CD8-positive, alpha-beta memory T cell (primary cell): ENCODE data around the gene SLC4A1. TPM values are rescaled to one million over a fixed set of nuclear protein-coding genes. Genes with fewer than 3 reads are reported as not detected.

Source experiments
- CTCF ChIA-PET: fragments of 350-600 bp; sonication (Branson Sonifier 250); formaldehyde crosslinking; loops from one replicate; lab custom pipeline; 2021; ENCODE audit warnings: antibody characterized with exemption; lab: Charles Lee
- POLR2A ChIA-PET: fragments of 350-600 bp; sonication (Branson Sonifier 250); formaldehyde crosslinking; loops from one replicate; lab custom pipeline; 2021; ENCODE audit warnings: antibody characterized with exemption; lab: Charles Lee
- DNase-seq, 5 donors: peaks; one replicate each; pipeline versions ENCODE4 v3.0.0 to v3.0.0-alpha.2; 2020 to 2022; ENCODE audit warnings: mixed read lengths in 1 of 5
- H3K27ac ChIP-seq: one replicate; pipeline ENCODE4 v1.7.0; 2013; ENCODE audit warnings: low read depth, mild to moderate bottlenecking, low read length, moderate library complexity
- H3K27me3 ChIP-seq: 2 replicates; pipeline ENCODE4 v1.7.0; 2013; ENCODE audit warnings: low read length, mild to moderate bottlenecking; ENCODE audit not compliant: insufficient read depth, poor library complexity, severe bottlenecking
- H3K36me3 ChIP-seq: 2 replicates; pipeline ENCODE4 v1.7.0; 2013; ENCODE audit warnings: mild to moderate bottlenecking, low read length, moderate library complexity; ENCODE audit not compliant: insufficient read depth
- H3K4me1 ChIP-seq: 2 replicates; pipeline ENCODE4 v1.7.0; 2013; ENCODE audit warnings: mild to moderate bottlenecking, low read length, moderate library complexity; ENCODE audit not compliant: insufficient read depth
- H3K4me3 ChIP-seq: 2 replicates; pipeline ENCODE4 v1.7.0; 2013; ENCODE audit warnings: mild to moderate bottlenecking, low read length
- H3K9me3 ChIP-seq: 2 replicates; pipeline ENCODE4 v1.7.0; 2013; ENCODE audit warnings: mild to moderate bottlenecking, low read length
- H3K27ac Mint-ChIP-seq, 8 donors: one replicate each; pipeline ENCODE4 v1.8.0; 2020 to 2021; ENCODE audit warnings: mixed read lengths in 8 of 8, mild to moderate bottlenecking in 6 of 8, inconsistent platforms in 3 of 8, moderate library complexity in 3 of 8
- H3K27me3 Mint-ChIP-seq, 2 donors: one replicate each; pipeline ENCODE4 v1.8.0; 2020 to 2021; ENCODE audit warnings: mixed read lengths in 2 of 2, mild to moderate bottlenecking in 1 of 2, moderate library complexity in 1 of 2
- H3K36me3 Mint-ChIP-seq, 3 donors: one replicate each; pipeline ENCODE4 v1.8.0; 2020 to 2021; ENCODE audit warnings: mixed read lengths in 3 of 3, inconsistent platforms in 1 of 3, mild to moderate bottlenecking in 1 of 3
- H3K4me1 Mint-ChIP-seq, 3 donors: one replicate each; pipeline ENCODE4 v1.8.0; 2020 to 2021; ENCODE audit warnings: mixed read lengths in 3 of 3, inconsistent platforms in 1 of 3, mild to moderate bottlenecking in 1 of 3
- H3K4me3 Mint-ChIP-seq, 7 donors: one replicate each; pipeline ENCODE4 v1.8.0; 2020 to 2021; ENCODE audit warnings: mixed read lengths in 7 of 7, mild to moderate bottlenecking in 6 of 7, moderate library complexity in 4 of 7, inconsistent platforms in 2 of 7
- H3K9me3 Mint-ChIP-seq, 5 donors: one replicate each; pipeline ENCODE4 v1.8.0; 2020 to 2022; ENCODE audit warnings: mixed read lengths in 5 of 5, mild to moderate bottlenecking in 3 of 5, moderate library complexity in 2 of 5, inconsistent platforms in 1 of 5
- polyA plus RNA-seq: library from polyadenylated mRNA; unstranded; fragments of 300-500 nt; fragmentation: Illumina TruSeq; gene quantifications from one replicate; pipeline ENCODE4 v1.2.3, GENCODE V29; 2021
- total RNA-seq, 2 experiments: library from RNA; stranded (reverse); gene quantifications; one replicate each; pipeline ENCODE4 v1.2.3, GENCODE V29; 2021

The SLC4A1 gene
- total and polyA plus RNA-seq, 3 experiments from 2014 or later = not detected

- peaks cover 35% of the 10 kb centered on the region for H3K27me3 ChIP-seq
- Mint-ChIP-seq H3K4me3 (no peak overlapping the region), H3K27me3 (peaks cover 26 to 42% of the 10 kb centered on the region in 2 donors), H3K36me3 (no peaks in the 10 kb centered on the region), H3K9me3 (no peaks in the 10 kb centered on the region), H3K27ac (no peak overlapping the region), H3K4me1 (peaks cover 13 to 34% (median 18%) of the 10 kb centered on the region in 3 donors)
- peaks cover 24% of the 10 kb centered on the region for H3K4me1 ChIP-seq
- ChIA-PET CTCF (no interaction called here), POLR2A (no interaction called here)
- no peaks in the 10 kb centered on the region for H3K9me3 ChIP-seq
- no peak overlapping the region for H3K27ac ChIP-seq
- no peaks in the 10 kb centered on the region for H3K36me3 ChIP-seq
- H3K4me3 ChIP-seq = no peak overlapping the region
- DNase-seq = no peak
These were observed 44.6 kb upstream of the SLC4A1 start for GRCh38 chr17:44312396-44313104.

GRCh38 chr17:44311562-44312181, 43.7 kb upstream of the SLC4A1 start:
- CTCF ChIA-PET = interaction anchor here (1.3 to 3.5 kb wide), 3 partner anchors 34 to 101 kb away, joined by 3 to 13 read pairs (median 3); partner anchors contain the start of gene GRN

GRCh38 chr17:44310609-44311376, 42.9 kb upstream of the SLC4A1 start:
- Mint-ChIP-seq H3K27me3 (peaks cover 23 to 40% of the 10 kb centered on the region in 2 donors), H3K4me1 (peaks cover 14 to 32% (median 19%) of the 10 kb centered on the region in 3 donors), H3K27ac (no peak overlapping the region), H3K4me3 (peak overlapping the region in 1 of 7 donors; percentile 27), H3K36me3 (no peaks in the 10 kb centered on the region), H3K9me3 (no peaks in the 10 kb centered on the region)
- no peaks in the 10 kb centered on the region for H3K9me3 ChIP-seq
- no peaks in the 10 kb centered on the region for H3K36me3 ChIP-seq
- H3K4me3 ChIP-seq = no peak overlapping the region
- ChIA-PET POLR2A (interaction anchor here (1.0 kb wide), 1 partner anchor 89 kb away, joined by 3 read pairs; no protein-coding TSS in a partner anchor), CTCF (interaction anchor here (0.8 to 3.5 kb wide), 5 partner anchors 9 to 100 kb away, joined by 3 to 13 read pairs (median 3); partner anchors contain the start of gene GRN)
- H3K4me1 ChIP-seq = peaks cover 19% of the 10 kb centered on the region
- peaks cover 25% of the 10 kb centered on the region for H3K27me3 ChIP-seq
- H3K27ac ChIP-seq = no peak overlapping the region
- DNase-seq = no peak

More at GRCh38 chr17:44311562-44312181, 43.7 kb upstream of the SLC4A1 start:
- no peak overlapping the region for H3K27ac ChIP-seq
- Mint-ChIP-seq H3K27me3 (peaks cover 25 to 43% of the 10 kb centered on the region in 2 donors), H3K4me1 (peaks cover 18 to 39% (median 25%) of the 10 kb centered on the region in 3 donors), H3K9me3 (no peaks in the 10 kb centered on the region), H3K4me3 (no peak overlapping the region), H3K36me3 (no peaks in the 10 kb centered on the region), H3K27ac (peak overlapping the region in 1 of 8 donors; percentile 1)
- peaks cover 34% of the 10 kb centered on the region for H3K27me3 ChIP-seq
- no peaks in the 10 kb centered on the region for H3K36me3 ChIP-seq
- H3K4me3 ChIP-seq = no peak overlapping the region
- DNase-seq = no peak
- no peaks in the 10 kb centered on the region for H3K9me3 ChIP-seq
- POLR2A ChIA-PET = no interaction called here
- H3K4me1 ChIP-seq = peaks cover 28% of the 10 kb centered on the region

GRCh38 chr17:44310188-44310587, 42.3 kb upstream of the SLC4A1 start:
- POLR2A ChIA-PET = interaction anchor here (1.0 kb wide), 1 partner anchor 89 kb away, joined by 3 read pairs; no protein-coding TSS in a partner anchor
- DNase-seq = no peak

GRCh38 chr17:44309472-44309871, 41.5 kb upstream of the SLC4A1 start:
- Mint-ChIP-seq H3K9me3 (no peaks in the 10 kb centered on the region), H3K36me3 (peaks cover 0 to 1% (median 0%) of the 10 kb centered on the region in 3 donors), H3K4me3 (peak overlapping the region in 2 of 7 donors; percentile 38 to 63), H3K4me1 (peaks cover 9 to 28% (median 16%) of the 10 kb centered on the region in 3 donors), H3K27me3 (peaks cover 27 to 47% of the 10 kb centered on the region in 2 donors), H3K27ac (peak overlapping the region in 1 of 8 donors; percentile 41)
- ChIA-PET POLR2A (interaction anchor here (1.0 to 2.0 kb wide), 3 partner anchors 17 to 88 kb away, joined by 3 to 6 read pairs (median 6); no protein-coding TSS in a partner anchor), CTCF (interaction anchor here (1.6 to 3.5 kb wide), 2 partner anchors 22 to 99 kb away, joined by 3 to 13 read pairs; no protein-coding TSS in a partner anchor)
- H3K27me3 ChIP-seq = peaks cover 18% of the 10 kb centered on the region
- H3K9me3 ChIP-seq = no peaks in the 10 kb centered on the region
- H3K4me1 ChIP-seq = peaks cover 16% of the 10 kb centered on the region
- H3K4me3 ChIP-seq = no peak overlapping the region
- no peak overlapping the region for H3K27ac ChIP-seq
- no peaks in the 10 kb centered on the region for H3K36me3 ChIP-seq
- no peak for DNase-seq

More at GRCh38 chr17:44310188-44310587, 42.3 kb upstream of the SLC4A1 start:
- H3K27ac ChIP-seq = no peak overlapping the region
- H3K4me1 Mint-ChIP-seq = peaks cover 9 to 28% (median 16%) of the 10 kb centered on the region in 3 donors
- no peaks in the 10 kb centered on the region for H3K36me3 ChIP-seq
- H3K27me3 Mint-ChIP-seq = peaks cover 25 to 41% of the 10 kb centered on the region in 2 donors
- H3K4me3 Mint-ChIP-seq = peak overlapping the region in 3 of 7 donors; percentile 34 to 48 (median 46)
- H3K4me3 ChIP-seq = no peak overlapping the region
- H3K27me3 ChIP-seq = peaks cover 22% of the 10 kb centered on the region
- peak overlapping the region in 1 of 8 donors; percentile 41 for H3K27ac Mint-ChIP-seq
- H3K9me3 Mint-ChIP-seq = no peaks in the 10 kb centered on the region
- no peaks in the 10 kb centered on the region for H3K9me3 ChIP-seq
- H3K36me3 Mint-ChIP-seq = no peaks in the 10 kb centered on the region
- peaks cover 16% of the 10 kb centered on the region for H3K4me1 ChIP-seq
- CTCF ChIA-PET = interaction anchor here (0.8 to 3.5 kb wide), 4 partner anchors 10 to 99 kb away, joined by 3 to 13 read pairs (median 4); partner anchors contain the start of gene GRN

GRCh38 chr17:44308865-44309264, 40.9 kb upstream of the SLC4A1 start:
- peaks cover 27 to 45% of the 10 kb centered on the region in 2 donors for H3K27me3 Mint-ChIP-seq
- no peak overlapping the region for H3K4me3 ChIP-seq
- H3K4me1 ChIP-seq = peaks cover 16% of the 10 kb centered on the region
- H3K27ac Mint-ChIP-seq = no peak overlapping the region
- DNase-seq = no peak
- H3K9me3 Mint-ChIP-seq = no peaks in the 10 kb centered on the region
- ChIA-PET CTCF (interaction anchor here (0.8 to 3.5 kb wide), 3 partner anchors 22 to 98 kb away, joined by 3 to 13 read pairs (median 3); no protein-coding TSS in a partner anchor), POLR2A (interaction anchor here (0.6 to 2.0 kb wide), 4 partner anchors 18 to 752 kb away, joined by 3 to 6 read pairs (median 4); partner anchors contain the start of gene NMT1)
- H3K4me1 Mint-ChIP-seq = peaks cover 13 to 28% (median 17%) of the 10 kb centered on the region in 3 donors
- no peak overlapping the region for H3K27ac ChIP-seq
- H3K36me3 Mint-ChIP-seq = peaks cover 0 to 3% (median 1%) of the 10 kb centered on the region in 3 donors
- H3K27me3 ChIP-seq = peaks cover 12% of the 10 kb centered on the region
- H3K9me3 ChIP-seq = no peaks in the 10 kb centered on the region
- peak overlapping the region in 6 of 7 donors; percentile 36 to 72 (median 46) for H3K4me3 Mint-ChIP-seq
- no peaks in the 10 kb centered on the region for H3K36me3 ChIP-seq

GRCh38 chr17:44308320-44308818, 40.4 kb upstream of the SLC4A1 start, which contains the start of gene RUNDC3A:
Gene RUNDC3A (plus strand): TSS chr17:44308601. CDS start chr17:44308833, 232 bp downstream.
- peak within 1 kb of the TSS; percentile 17 to 72 (median 49) for H3K4me3 Mint-ChIP-seq
- H3K27ac Mint-ChIP-seq = peak within 1 kb of the TSS in 1 of 8 donors; percentile 79
- no peaks in the 10 kb centered on the region for H3K9me3 Mint-ChIP-seq
- peaks cover 28 to 44% of the 10 kb centered on the region in 2 donors for H3K27me3 Mint-ChIP-seq
- Histone ChIP-seq H3K27ac (no peak within 1 kb of the TSS), H3K4me3 (no peak within 1 kb of the TSS), H3K4me1 (peaks cover 16% of the 10 kb centered on the region), H3K27me3 (peaks cover 12% of the 10 kb centered on the region), H3K36me3 (no peaks in the 10 kb centered on the region), H3K9me3 (no peaks in the 10 kb centered on the region)
- peaks cover 0 to 3% (median 1%) of the 10 kb centered on the region in 3 donors for H3K36me3 Mint-ChIP-seq
- H3K4me1 Mint-ChIP-seq = peaks cover 14 to 28% (median 17%) of the 10 kb centered on the region in 3 donors
- CTCF ChIA-PET = interaction anchor here (0.8 to 3.5 kb wide), 3 partner anchors 23 to 98 kb away, joined by 3 to 13 read pairs (median 3); no protein-coding TSS in a partner anchor
- POLR2A ChIA-PET = interaction anchor here (0.6 to 2.0 kb wide), 4 partner anchors 19 to 753 kb away, joined by 3 to 6 read pairs (median 4); partner anchors contain the start of gene NMT1
- peak; percentile 79 to 88 (median 83) for DNase-seq
